ENCODE measurements around the gene GK. TPM values are rescaled to one million over a fixed set of nuclear protein-coding genes. Genes with fewer than 3 reads are reported as not detected.

The GK gene
- total and polyA plus RNA-seq, 2 of the 8 experiments (the other 6 are each of a cell fraction or from before 2014, with no cell fraction given) = 2.9 to 11.2 TPM

GRCh38 chrX:30642642-30643041, 10.6 kb upstream of the GK start:
- H2BK5ac ChIP-seq (ENCODE audit: low read depth, low read length) = no peak overlapping the region
- 86% methylated on average over 3 of the region's 3 CpGs; no CpG with 5 or more reads in 1 of the 2 experiments for WGBS, 2 experiments (ENCODE audit: extremely low coverage in 1 of 2, insufficient coverage in 1 of 2, insufficient read length in 1 of 2, insufficient replicate concordance in 2 of 2, low coverage in 1 of 2, low lambda C conversion rate in 2 of 2, missing lambda C conversion rate in 1 of 2)
- no peaks in the 10 kb centered on the region for H3K36me3 ChIP-seq (ENCODE audit: control insufficient read depth in 2 of 4, insufficient read depth in 4 of 4, low read length in 3 of 4)

More at GRCh38 chrX:30642642-30643041, 10.6 kb upstream of the GK start:
- Histone ChIP-seq H3K18ac (ENCODE audit: extremely low read depth, low read length) (no peak overlapping the region), H3K23ac (ENCODE audit: insufficient read length) (no peak overlapping the region), H3K4me2 (ENCODE audit: insufficient read depth in 1 of 2, low read depth in 2 of 2, low read length in 2 of 2) (no peak overlapping the region), H2BK20ac (ENCODE audit: low read length) (no peak overlapping the region), H4K20me1 (replicated peaks in 1 of 2; ENCODE audit: control insufficient read depth in 1 of 2, insufficient read depth in 2 of 2, low read length in 2 of 2) (no peaks in the 10 kb centered on the region), H3K56ac (replicated peaks; ENCODE audit: insufficient read length, low read depth, low read length) (no peak overlapping the region), H3K4ac (replicated peaks; ENCODE audit: insufficient read length, low read depth, low read length) (no peak overlapping the region), H3K9me3 (ENCODE audit: insufficient read depth in 2 of 2, low read depth in 1 of 2, low read length in 1 of 2) (peaks cover 0 to 8% of the 10 kb centered on the region in 2 experiments; a peak in 1 of 4 replicates), H3K27me3 (replicated peaks in 1 of 4; ENCODE audit: control insufficient read depth in 3 of 4, extremely low read depth in 1 of 4, insufficient read depth in 3 of 4, low read length in 3 of 4) (no peaks in the 10 kb centered on the region), H3K79me1 (ENCODE audit: low read depth, low read length) (no peaks in the 10 kb centered on the region), H4K91ac (replicated peaks; ENCODE audit: insufficient read length, low read length) (no peak overlapping the region), H3K14ac (ENCODE audit: insufficient read length) (no peak overlapping the region), H3K4me1 (replicated peaks in 1 of 4; ENCODE audit: control insufficient read depth in 3 of 4, insufficient read depth in 4 of 4, low read length in 3 of 4) (no peaks in the 10 kb centered on the region), H3K9ac (replicated peaks in 1 of 4; ENCODE audit: extremely low read depth in 1 of 4, low read depth in 3 of 4, low read length in 3 of 4) (no peak overlapping the region), H3K27ac (ENCODE audit: low read depth, low read length) (no peak overlapping the region), H2BK15ac (ENCODE audit: low read length) (no peak overlapping the region), H2AK5ac (ENCODE audit: low read depth, low read length) (no peak overlapping the region), H3K4me3 (ENCODE audit: extremely low read depth in 1 of 4, insufficient read depth in 2 of 4, low read depth in 3 of 4, low read length in 4 of 4) (no peak overlapping the region), H2BK120ac (replicated peaks; ENCODE audit: low read depth, low read length) (no peak overlapping the region), H2BK12ac (ENCODE audit: low read depth, low read length) (no peak overlapping the region), H4K8ac (ENCODE audit: extremely low read depth, insufficient read depth, low read length) (no peak overlapping the region), H4K5ac (ENCODE audit: insufficient read length, low read depth, low read length) (no peak overlapping the region), H3K79me2 (ENCODE audit: control insufficient read depth in 1 of 2, insufficient read depth in 2 of 2, low read length in 2 of 2) (no peaks in the 10 kb centered on the region), H3K23me2 (ENCODE audit: low read depth, low read length) (no peaks in the 10 kb centered on the region), H2AFZ (ENCODE audit: low read length) (no peak overlapping the region)
- POLR2A ChIA-PET (ENCODE audit: partially characterized antibody) = interaction anchor here (1.1 kb wide), 1 partner anchor 11 kb away, joined by 3 read pairs; the partner anchor contains the start of gene GK
- TF ChIP-seq SP1 (IDR thresholded peaks at IDR 0.05; ENCODE audit: low read depth, low read length) (no peak), RNF2 (IDR thresholded peaks at IDR 0.05; ENCODE audit: borderline replicate concordance, low read depth, low read length, missing control alignments, poor library complexity, severe bottlenecking) (no peak), SP2 (IDR thresholded peaks at IDR 0.05; ENCODE audit: low read length) (no peak)
- DNase-seq (ENCODE audit: low read depth in 1 of 2, low spot score in 2 of 2) = no peak
- CTCF ChIA-PET (ENCODE audit: partially characterized antibody) = interaction anchor here (0.9 to 1.0 kb wide), 2 partner anchors 23 to 28 kb away, joined by 5 read pairs; no protein-coding TSS in a partner anchor
- FAIRE-seq = no peak

Measured in H1 (cell line).